HG02973 (cell line): ENCODE measurements around the gene KIAA0319L.

Source experiments
- ATAC-seq: cut with Tn5 transposase; IDR thresholded peaks from one replicate; pipeline ENCODE4 v1.9.1; 2021; ENCODE audit warnings: moderate library complexity; ENCODE audit not compliant: unreplicated experiment

The KIAA0319L gene

DNA sequence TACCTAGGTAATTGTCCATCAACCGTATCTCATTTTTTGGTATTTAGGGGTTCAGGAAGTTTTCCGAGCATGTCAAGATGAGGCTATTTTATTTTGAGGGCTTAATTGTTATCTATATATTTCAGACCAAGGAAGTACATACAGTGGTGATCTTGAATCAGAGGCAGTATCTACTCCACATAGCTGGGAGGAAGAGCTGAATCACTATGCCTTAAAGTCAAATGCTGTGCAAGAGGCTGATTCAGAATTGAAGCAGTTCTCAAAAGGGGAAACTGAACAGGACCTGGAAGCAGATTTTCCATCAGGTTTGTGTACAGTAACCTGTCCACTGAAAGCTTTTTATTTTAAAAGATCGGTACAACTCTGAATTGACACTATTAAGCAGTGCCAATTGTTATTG is 158.5 kb downstream of the KIAA0319L start:
- no peak for ATAC-seq

GRCh38 chr1:35394386-35394785 is 162.8 kb downstream of the KIAA0319L start:
- ATAC-seq = no peak

DNA sequence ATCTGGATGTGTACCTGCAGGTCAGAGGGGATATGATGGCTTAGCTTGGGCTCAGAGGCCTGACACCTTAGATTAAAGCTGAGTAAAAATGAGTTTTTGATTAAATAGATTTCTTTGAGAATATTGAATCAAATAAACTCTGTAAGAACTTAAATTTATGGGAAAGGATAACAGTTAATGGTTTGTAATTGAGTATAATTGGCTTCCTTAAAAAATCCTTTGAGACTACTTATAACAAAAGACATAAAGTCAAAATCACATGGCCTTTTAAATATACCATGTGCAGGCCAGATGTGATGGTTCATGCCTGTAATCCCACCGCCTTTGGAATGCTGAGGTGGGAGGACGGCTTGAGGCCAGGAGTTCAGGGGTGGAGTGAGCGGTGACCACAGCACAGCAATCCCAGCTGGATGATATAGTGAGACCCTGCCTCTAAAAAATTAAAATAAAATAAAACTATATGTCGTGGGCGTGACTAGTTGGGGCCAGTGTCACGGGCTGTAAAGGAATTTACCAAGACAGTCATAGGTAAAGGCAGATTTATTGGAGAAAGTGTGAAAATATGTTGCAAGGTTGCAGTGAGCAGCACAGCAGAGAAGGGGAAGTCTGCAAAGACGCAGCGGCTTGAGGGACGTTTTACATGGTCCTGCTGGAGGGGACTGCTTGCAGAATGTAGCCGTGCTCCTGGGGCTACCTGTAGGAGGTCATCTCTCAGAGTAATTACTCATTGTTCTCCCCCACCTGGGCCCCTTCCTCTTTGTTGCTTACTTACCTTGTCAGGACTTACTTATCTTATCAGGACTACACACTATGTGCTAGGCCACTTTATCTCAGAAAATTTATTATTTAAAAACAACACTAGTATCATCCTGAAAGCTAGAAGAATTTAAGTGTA is 166.4 kb downstream of the KIAA0319L start:
- ATAC-seq = no peak

- ATAC-seq = no peak
Measured at GRCh38 chr1:35386959-35387358, 170.2 kb downstream of the KIAA0319L start.

DNA sequence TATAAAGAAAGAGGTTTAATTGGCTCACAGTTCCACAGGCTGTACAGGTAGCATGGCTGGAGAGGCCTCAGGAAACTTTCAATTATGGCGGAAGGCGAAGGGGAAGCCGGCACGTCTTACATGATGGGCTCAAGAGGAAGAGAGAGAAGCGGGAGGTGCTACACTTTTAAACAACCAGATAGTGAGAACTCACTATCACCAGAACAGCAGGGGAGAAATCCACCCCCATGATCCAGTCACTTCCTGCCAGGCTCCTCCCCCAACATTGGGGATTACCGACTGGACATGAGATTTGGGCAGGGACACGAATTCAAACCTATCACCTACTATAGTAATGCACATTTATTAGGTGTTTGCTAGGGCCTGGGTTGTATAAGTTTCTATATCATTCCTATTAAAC is 170.9 kb downstream of the KIAA0319L start:
- ATAC-seq = no peak
